HG03097 (cell line): ENCODE data around the gene DRAP1.

Source experiments
- ATAC-seq: cut with Tn5 transposase; IDR thresholded peaks from one replicate; pipeline ENCODE4 v1.9.1; 2021; ENCODE audit not compliant: unreplicated experiment, low FRiP score

Gene DRAP1, protein sequence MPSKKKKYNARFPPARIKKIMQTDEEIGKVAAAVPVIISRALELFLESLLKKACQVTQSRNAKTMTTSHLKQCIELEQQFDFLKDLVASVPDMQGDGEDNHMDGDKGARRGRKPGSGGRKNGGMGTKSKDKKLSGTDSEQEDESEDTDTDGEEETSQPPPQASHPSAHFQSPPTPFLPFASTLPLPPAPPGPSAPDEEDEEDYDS

DNA sequence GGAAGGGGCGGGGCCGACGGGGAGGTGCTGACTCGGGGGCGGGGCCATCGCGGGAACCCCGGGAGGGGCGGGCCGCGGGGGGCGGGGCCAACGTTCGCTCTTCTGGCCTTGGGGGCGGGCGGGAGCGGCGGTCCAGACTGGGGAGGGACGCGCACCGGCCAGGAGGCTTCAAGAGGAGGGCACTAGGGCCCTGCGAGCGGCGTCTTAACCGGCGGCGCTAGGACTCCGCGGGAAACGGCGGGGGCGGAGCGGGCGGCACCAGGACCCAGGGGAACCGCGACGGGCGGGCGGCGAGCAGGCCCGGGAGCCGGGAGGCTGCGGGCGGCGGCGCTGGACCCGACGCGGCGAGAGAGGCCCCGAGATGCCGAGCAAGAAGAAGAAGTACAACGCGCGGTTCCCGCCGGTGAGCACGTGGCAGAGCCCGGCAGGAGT lies at the start of gene DRAP1:
DRAP1 (plus strand) TSS at position 286 of the 432 bp plus-strand sequence; CDS start at position 362, 76 bp downstream.
- peak; percentile 84 for ATAC-seq

DNA sequence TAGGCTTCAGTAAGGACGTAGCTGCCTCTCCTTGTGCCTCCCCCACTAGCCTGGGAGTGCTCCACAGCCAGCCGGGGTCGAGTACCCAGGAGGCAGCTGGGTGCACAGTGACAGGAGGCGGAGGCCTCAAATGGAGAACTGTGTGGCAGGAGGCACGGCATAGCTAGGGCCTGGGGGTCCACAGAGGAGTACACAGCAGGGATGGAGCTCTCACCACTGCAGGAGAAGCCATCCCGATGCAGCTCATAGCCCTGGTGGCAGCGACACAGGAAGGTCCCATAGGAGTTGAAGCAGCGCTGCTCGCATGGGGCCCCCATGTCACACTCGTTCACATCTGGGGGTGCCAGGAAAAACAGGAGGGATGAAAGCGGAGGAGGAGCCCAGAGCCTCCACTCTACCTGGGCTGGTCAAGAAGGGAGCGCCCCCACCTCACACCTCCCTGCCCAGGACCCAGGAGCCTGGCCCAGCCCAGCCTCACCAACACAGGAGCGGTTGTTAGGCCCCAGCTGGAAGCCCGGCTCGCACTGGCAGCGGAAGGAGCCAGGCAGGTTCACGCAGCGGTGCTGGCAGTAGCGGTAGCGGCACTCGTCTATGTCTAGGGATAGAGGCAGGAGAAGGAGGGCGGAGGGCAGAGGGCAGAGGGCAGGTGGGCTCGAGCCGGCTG lies 49.5 kb upstream of the DRAP1 start:
- ATAC-seq: no peak

DNA sequence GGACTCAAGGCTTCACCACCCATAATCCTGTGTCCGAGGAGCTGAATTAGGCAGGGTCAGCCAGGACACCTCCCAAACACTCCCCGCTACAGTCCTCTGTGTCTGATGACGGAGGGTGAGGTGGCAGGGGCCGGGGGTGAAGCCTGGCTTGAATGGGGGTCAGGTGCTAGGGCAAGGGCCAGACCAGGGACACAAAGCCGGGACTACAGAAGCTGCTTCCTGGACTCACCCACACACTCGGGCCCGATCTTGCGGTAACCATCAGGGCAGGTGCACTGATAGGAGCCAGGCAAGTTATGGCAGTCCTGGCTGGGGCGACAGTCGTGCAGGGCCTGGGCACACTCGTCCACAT lies 48.9 kb upstream of the DRAP1 start:
- no peak for ATAC-seq

DNA sequence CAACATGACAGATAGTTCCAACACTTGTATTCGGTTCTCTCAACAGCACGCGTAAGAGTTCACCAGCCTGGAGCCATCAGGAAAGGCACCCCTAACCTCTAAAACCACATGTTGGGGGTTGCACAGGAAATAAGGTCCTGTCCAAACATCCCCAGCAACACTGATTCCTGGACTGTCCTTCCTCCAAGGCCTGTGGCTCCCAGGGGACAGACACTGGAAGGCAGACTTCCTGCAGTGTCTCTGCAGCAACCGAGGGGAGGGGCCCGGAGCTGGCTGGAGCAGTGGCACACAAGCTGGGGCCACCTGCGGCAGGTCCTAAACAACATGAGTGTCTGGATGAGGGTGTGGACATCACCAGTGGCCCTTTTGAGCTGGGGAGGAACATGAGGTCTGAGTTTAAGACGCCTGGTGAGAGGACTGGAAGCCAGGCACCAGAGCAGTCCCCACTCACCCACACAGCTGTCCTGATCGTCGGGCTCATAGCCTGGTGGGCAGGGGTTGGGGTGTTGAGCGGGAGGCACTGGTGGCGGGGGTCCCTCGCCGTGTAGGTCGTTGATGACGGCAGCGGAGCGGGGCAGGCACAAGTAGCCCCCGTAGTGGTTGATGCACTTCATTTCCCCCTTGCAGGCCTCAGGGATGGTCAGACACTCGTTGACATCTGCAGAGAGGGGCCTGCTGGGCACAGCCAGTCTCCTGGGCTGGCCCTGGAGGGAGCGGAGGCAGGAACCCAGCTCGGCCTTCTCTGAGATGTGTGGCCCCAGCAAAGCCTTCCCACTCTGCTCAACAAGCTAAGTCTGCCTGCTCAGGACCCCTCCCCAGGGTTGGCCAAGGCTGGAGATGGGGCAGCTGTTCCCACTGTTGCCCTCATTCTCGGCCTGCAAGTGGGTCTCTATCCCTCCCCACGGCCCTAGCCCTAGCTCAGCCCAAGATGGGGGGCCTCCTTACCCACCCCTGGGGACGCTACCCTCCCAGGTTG lies 48.2 kb upstream of the DRAP1 start:
- no peak for ATAC-seq

DNA sequence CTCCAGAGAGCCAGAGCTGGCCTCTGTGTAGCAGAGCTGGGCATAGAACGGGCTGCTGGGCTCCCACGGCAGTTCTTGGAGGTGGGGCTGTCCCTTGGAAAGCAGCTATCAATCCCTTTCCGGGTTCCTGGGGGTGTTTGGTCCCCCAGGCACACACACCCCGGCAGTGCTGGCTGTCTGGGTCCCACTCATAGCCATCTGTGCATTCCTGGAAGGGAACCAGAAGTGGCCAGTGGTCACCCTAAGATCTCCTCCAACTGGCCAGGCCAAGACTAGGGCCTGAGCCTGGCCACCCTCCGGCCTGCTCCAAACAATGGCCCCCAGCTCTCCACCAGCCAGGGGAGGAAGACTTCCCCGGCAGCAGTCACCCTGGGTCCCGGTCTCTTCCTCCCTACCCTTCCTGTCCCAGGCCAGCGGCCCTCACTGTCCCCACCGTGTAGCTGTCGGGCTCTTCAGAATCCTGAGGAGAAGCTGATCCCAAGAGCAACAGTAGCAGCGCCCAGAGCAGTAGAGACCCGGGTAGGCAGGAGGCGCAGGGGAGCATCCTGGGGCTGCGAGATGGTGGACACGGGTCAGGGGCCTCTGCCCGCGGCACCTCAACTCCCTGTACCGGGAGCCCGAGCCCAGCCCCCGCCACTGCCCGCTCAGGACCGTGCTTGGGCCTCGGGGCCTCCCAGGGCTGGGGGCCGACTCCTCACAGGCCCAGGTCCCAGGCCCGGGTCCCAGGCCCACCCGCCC lies 47.2 kb upstream of the DRAP1 start:
- no peak for ATAC-seq

DNA sequence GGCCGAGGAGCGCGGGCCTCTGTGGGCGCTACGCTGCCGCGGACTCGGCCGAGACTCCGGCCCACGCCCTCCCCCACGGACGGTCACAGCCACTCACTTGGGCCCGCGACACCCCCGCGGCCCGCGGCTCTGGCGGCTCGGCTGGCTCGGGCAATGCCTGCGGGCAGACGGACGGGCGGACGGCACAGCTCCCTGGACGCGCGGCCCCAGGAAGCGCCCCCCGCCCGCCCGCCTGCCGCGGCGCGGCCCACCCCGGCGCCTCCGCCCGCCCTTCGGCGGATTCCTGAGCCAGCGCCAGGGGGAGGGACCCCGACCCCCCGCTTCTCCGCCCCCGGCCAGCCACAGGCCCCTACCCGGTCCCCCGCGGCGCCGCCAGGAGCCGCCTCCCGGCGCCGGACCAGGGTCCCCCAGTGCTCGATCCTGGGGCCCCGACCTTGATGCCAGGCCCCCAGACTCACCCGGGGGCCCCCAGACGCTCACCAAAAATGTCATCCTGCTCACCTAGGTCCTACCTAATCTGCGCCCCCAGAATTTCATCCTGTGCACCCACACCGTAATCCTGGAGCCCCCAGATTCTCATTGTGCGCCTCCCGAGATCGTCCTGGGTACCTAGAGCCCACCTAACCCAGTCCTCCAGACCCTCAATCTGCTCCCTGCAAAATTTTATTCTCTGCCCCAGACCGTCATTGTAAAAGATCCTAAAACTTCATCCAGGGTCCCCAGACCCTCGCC lies 46.5 kb upstream of the DRAP1 start, which contains the start of gene EFEMP2:
EFEMP2 (minus strand) TSS at position 215 of the 732 bp plus-strand sequence. CDS start 446 bp downstream, outside the sequence.
- no peak for ATAC-seq

DNA sequence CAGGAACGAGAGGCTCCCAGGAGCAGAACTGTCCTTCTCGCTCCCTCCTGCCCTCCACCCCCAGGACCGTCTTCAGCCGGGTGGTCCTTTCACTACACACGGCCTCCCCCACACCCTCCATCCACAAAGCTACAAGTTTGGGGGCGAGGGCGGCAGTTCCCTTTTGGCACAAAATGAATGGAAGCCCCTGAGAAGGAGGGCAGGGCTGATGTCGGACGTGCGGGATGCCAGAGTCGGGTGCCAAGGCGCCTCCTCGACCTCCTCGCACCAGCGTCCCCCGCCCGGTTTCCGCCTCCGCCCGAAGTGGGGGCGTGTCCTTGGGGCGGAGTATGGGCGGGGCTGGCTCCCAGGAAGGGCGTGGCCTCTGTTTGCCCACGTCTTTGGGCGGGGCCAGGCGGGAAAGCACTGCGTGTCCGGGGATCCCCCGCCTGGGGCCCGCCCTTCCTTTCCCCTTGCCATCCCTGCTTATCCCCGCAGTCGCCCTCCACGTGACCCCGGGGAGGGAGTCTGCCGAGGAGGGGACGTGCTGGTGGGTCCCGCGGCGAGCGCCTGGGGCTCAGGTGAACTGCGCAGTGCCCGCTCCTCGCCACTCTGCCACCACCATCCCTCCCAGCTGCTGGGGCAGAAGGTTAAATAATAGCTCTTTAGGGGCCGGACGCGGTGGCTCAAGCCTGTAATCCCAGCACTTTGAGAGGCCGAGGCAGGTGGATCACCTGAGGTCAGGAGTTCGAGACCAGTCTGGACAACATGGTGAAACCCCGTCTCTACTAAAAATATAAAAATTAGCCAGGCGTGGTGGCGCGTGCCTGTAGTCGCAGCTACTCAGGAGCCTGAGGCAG lies 45.7 kb upstream of the DRAP1 start:
- peak; percentile 59 for ATAC-seq

DNA sequence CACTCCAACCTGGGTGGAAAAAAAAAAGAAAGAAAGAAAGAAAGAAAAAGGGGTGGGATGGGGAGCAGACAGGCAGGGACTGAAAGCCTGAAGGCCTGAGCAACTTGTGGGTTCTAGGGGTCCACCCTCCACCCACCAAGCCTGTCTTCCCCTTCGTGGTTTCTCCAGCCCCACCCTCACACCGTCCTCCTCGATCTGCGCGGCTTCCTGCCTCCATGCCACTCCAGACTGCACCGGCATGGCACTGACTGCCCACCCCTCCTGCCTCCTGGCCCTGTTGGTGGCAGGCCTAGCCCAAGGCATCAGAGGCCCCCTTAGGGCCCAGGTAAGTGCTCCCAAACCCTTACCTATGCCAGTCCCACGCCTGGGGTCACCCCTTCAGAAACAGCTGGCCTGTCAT lies 39.6 kb upstream of the DRAP1 start, which contains the start of gene CTSW:
CTSW (plus strand) TSS at position 221 of the 400 bp plus-strand sequence; CDS start at position 239, 18 bp downstream.
- no peak for ATAC-seq

DNA sequence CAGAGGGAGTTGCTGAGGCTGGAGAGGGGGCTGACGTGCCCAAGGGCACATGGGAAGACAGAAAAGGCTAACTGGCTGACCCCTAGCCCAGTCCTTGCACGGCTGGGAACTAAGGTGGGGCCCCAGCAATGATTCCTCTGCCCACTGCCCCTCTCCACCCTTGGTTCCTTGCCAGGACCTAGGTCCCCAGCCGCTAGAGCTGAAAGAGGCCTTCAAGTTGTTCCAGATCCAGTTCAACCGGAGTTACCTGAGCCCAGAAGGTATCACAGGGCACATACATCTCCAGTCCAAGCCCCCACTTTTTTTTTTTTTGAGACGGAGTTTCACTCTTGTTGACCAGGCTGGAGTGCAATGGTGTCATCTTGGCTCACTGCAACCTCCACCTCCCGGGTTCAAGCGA lies 39.2 kb upstream of the DRAP1 start:
- no peak for ATAC-seq

DNA sequence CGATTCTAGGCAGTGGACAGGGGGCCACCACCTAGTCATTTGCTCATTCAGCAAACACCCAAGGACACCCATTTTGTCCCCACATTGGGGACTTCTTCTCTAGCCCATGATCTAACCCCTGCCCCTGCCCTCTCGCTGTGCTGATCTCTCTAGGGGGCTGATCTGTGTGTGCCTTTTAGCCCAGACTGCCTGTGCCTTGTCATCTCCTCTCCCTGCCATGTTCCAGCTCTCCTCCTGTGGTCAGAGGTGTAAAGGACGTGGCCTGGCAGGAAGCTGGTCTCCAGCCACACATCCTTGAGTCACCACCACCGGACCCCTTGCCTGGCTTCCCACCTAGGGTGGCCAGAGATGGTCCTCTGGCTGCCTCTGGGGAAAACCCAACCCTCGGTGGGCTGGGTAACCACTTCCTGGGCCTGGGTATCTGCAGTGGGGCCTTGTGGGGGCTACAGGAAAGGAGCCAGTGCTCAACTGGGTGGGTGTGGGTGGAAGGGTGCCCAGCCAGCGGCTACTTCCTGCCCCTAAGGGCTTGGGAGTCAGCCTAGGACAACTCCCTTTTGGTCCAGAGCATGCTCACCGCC lies 38.3 kb upstream of the DRAP1 start:
- no peak for ATAC-seq

DNA sequence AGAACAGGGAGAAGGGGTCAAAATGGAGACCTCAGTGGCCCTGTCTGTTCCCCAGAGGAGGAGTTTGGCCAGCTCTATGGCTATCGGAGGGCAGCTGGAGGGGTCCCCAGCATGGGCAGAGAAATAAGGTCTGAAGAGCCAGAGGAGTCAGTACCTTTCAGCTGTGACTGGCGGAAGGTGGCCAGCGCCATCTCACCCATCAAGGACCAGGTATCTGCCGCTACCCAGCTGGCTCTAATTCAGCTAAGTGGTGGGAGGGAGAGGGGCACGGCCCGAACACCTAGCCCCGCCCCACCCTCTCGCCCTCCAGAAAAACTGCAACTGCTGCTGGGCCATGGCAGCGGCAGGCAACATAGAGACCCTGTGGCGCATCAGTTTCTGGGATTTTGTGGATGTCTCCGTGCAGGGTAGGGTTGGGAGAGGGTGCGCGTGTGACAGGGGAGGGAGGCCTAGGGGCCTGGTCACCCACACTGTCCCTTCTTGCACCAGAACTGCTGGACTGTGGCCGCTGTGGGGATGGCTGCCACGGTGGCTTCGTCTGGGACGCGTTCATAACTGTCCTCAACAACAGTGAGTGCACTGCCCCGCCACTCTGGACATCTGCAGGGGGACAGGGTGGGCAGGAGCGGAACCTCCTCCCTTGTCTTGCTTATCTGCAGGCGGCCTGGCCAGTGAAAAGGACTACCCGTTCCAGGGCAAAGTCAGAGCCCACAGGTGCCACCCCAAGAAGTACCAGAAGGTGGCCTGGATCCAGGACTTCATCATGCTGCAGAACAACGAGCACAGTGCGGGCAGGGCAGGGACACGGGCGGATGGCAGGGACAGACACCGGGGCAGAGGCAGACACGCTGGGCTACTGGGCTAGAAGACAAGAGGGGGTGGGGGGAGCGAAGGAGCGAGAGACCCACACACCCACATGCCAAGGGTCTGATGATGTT lies 36.8 kb upstream of the DRAP1 start:
- ATAC-seq: no peak

DNA sequence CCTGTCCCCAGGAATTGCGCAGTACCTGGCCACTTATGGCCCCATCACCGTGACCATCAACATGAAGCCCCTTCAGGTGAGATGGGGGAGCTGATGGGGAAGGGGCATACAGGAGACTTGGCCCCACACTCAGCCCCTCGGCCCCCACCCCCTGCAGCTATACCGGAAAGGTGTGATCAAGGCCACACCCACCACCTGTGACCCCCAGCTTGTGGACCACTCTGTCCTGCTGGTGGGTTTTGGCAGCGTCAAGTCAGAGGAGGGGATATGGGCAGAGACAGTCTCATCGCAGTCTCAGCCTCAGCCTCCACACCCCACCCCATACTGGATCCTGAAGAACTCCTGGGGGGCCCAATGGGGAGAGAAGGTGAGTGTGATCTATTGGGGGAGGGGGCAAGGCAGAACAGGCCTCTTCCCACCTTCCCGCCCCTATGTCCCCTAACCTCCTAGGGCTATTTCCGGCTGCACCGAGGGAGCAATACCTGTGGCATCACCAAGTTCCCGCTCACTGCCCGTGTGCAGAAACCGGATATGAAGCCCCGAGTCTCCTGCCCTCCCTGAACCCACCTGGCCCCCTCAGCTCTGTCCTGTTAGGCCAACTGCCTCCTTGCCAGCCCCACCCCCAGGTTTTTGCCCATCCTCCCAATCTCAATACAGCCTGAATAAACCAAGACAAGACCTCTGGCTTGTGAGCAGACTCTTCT lies 36.0 kb upstream of the DRAP1 start:
- ATAC-seq: no peak

DNA sequence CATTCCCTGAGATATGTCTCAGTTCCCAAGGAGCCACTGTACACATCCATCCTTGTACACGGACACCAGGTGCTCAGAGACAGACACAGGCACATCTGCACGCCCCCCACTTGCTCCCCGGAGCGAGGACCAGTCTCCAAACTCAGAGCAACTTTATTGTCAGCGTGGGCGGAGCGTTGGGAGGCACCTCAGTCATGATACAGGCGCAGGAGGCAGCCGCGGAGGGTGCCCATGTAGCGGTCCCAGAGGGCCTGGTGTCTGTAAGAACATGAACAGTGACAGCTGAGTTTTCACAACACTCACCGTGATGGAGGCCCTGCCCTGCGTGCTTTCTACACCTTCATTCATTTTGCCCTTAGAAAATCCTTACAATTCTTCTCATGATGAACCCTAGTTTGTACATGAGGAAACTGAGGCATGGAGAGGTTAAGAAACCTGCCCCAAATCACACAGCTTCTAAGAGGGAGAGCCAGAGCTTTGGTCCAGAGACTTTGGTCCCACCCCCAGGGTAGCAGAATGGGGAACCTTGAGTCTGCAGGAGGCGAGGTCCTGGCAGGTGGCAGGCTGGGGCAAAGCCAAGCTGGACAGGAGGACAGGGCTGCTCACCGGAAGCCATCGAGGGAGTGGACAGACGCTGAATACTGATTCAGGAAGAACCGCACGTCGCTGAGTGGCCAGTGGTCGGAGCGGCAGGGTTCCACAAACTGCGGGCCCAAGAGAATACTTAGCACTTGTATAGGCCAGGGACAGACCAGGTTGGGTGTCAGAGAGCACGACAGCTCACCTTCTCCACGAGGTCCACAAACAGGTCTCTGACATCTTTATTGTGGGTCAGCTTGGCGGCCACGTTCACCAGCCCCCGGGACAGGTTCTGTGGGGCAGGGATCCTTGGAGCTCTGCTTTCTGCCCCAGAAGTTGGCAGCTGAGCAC lies 35.2 kb upstream of the DRAP1 start:
- ATAC-seq: no peak

DNA sequence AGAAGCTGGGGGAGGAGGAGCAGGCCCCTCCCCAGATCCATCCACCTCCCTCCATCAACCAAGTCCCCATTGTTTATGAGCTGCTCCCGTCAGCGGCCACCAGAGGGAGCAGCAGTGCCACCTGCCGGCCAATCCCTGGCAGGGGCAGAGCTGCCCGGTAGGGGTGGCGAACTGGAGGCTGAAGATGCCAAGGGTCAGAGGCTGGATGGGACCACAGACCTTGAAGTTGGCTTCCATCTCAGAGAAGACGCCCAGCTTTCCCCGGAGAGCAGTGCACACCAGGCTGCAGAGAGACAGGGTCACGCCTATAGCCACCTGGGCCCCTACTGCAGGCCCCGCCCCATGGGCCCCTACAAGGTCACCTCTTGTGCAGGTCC lies 34.5 kb upstream of the DRAP1 start:
- no peak for ATAC-seq

DNA sequence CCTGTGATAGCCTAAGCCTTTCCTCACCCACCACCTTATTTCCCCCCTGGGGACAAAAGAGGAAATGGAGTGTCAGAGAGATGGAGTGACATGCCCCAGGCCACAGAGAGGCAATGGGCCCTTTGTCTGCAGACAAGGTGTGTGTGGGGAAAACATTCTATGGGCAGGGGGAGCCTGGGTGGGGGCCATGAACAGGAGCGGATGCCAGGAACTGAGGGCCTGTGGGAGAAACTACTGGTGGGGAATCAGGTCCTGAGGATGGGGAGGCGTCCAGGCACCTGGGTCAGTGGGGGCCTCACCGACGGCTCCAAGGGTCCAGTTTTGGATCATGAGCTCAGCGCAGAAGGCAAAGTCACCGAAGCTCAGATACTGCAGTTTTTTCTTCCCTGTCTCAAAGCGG lies 34.0 kb upstream of the DRAP1 start:
- ATAC-seq: no peak
